A549 (cell line): Measurements from ENCODE around the gene PRDM15. TPM values are rescaled to one million over a fixed set of nuclear protein-coding genes. Genes with fewer than 3 reads are reported as not detected.

Experiments
- ATAC-seq, 2 experiments: fragments of 200-7000 bp in 1 of 2; fragments of >200 bp in 1 of 2; cut with Nextera tagmentation in 1 of 2; cut with Tn5 transposase in 1 of 2; 3 replicates each; pipeline versions ENCODE4 v1.8.0 to v1.9.1; 2018 to 2020; ENCODE audit warnings: mild to moderate bottlenecking in 1 of 2, moderate library complexity in 1 of 2
- CTCF ChIA-PET: fragments of 300-600 bp; sonication (Branson Sonifier 250); formaldehyde crosslinking; extraction: SDS; loops from one replicate; lab custom pipeline; 2021; ENCODE audit warnings: antibody characterized with exemption, inconsistent platforms; lab: Yijun Ruan, JAX
- POLR2A ChIA-PET: fragments of 350-600 bp; formaldehyde crosslinking; extraction: SDS; loops from one replicate; lab custom pipeline; 2021; ENCODE audit warnings: antibody characterized with exemption, inconsistent platforms; lab: Yijun Ruan, JAX
- DNase-seq, 2 experiments: peaks; one replicate each; pipeline versions ENCODE4 v3.0.0 to v3.0.0-alpha.2; 2011 to 2016; ENCODE audit warnings: low read depth in 1 of 2, low spot score in 1 of 2
- FAIRE-seq: peaks from 2 replicates; lab custom pipeline; 2011; peaks lifted over from hg19 to GRCh38; lab: Jason Lieb, UNC
- H3K27ac ChIP-seq, 2 experiments: fragments of >200 bp; sonication (Bioruptor Twin); formaldehyde crosslinking; 3 replicates each; pipeline ENCODE4 v1.5.1; 2016 to 2017
- H3K4me1 ChIP-seq: fragments of >200 bp; sonication (Bioruptor Twin); formaldehyde crosslinking; 3 replicates; pipeline ENCODE4 v1.6.1; 2016
- H3K4me2 ChIP-seq: fragments of >200 bp; sonication (Bioruptor Twin); formaldehyde crosslinking; 3 replicates; pipeline ENCODE4 v1.6.1; 2016
- H3K4me3 ChIP-seq: fragments of >200 bp; sonication (Bioruptor Twin); formaldehyde crosslinking; 3 replicates; pipeline ENCODE4 v1.5.1; 2016
- H3K9me3 ChIP-seq: fragments of >200 bp; sonication (Bioruptor Twin); formaldehyde crosslinking; 3 replicates; pipeline ENCODE4 v1.6.1; 2016
- CEBPB ChIP-seq, 2 experiments: fragments of >200 bp in 1 of 2; sonication (Bioruptor Twin) in 1 of 2; formaldehyde crosslinking in 1 of 2; IDR thresholded peaks; 2 replicates each; pipeline ENCODE4 v1.6.1; 2012 to 2016
- CHD4 ChIP-seq: fragments of 200-600 bp; sonication (generic); IDR thresholded peaks from 2 replicates; pipeline ENCODE4 v1.6.1; 2016; ENCODE audit warnings: antibody characterized with exemption, mild to moderate bottlenecking, borderline replicate concordance
- EHF ChIP-seq: fragments of 250-450 bp; sonication (Bioruptor Pico); IDR thresholded peaks from 2 replicates; pipeline ENCODE4 v1.5.0; 2020; ENCODE audit warnings: mild to moderate bottlenecking
- EHMT2 ChIP-seq: fragments of 200-600 bp; sonication (generic); IDR thresholded peaks from 2 replicates; pipeline ENCODE4 v1.6.1; 2016; ENCODE audit warnings: antibody characterized with exemption, low read depth, mild to moderate bottlenecking, moderate library complexity
- ESRRA ChIP-seq: fragments of 150-350 bp; IDR thresholded peaks from 2 replicates; pipeline ENCODE4 v1.6.1; 2014; ENCODE audit warnings: mild to moderate bottlenecking, low read length, borderline replicate concordance
- HES2 ChIP-seq: fragments of >200 bp; sonication (Bioruptor Twin); formaldehyde crosslinking; IDR thresholded peaks from 2 replicates; pipeline ENCODE4 v1.6.1; 2016
- HOXB5 ChIP-seq: fragments of 250-450 bp; sonication (Bioruptor Pico); IDR thresholded peaks from 2 replicates; pipeline ENCODE4 v1.5.0; 2020; ENCODE audit warnings: mild to moderate bottlenecking, moderate library complexity
- JUN ChIP-seq, 2 experiments: fragments of >200 bp; sonication (Bioruptor Twin); formaldehyde crosslinking; IDR thresholded peaks; 2 replicates in 1 of 2; 3 replicates in 1 of 2; pipeline ENCODE4 v1.6.1; 2016 to 2017
- KDM1A ChIP-seq: fragments of 200-600 bp; sonication (generic); IDR thresholded peaks from 2 replicates; pipeline ENCODE4 v1.6.1; 2016; ENCODE audit warnings: low read depth, mild to moderate bottlenecking
- KDM5A ChIP-seq: fragments of 200-600 bp; sonication (generic); IDR thresholded peaks from 2 replicates; pipeline ENCODE4 v1.6.1; 2016; ENCODE audit warnings: antibody characterized with exemption, mild to moderate bottlenecking
- MAX ChIP-seq: IDR thresholded peaks from 2 replicates; pipeline ENCODE4 v1.6.1; 2012
- PHF8 ChIP-seq: fragments of 200-600 bp; sonication (generic); IDR thresholded peaks from 2 replicates; pipeline ENCODE4 v1.6.1; 2016; ENCODE audit warnings: low read depth, mild to moderate bottlenecking, antibody characterized with exemption, moderate library complexity, borderline replicate concordance
- POLR2A ChIP-seq: IDR thresholded peaks from 2 replicates; pipeline ENCODE4 v1.6.1; 2012; ENCODE audit warnings: mild to moderate bottlenecking, low read length
- POLR2AphosphoS2 ChIP-seq: conservative IDR thresholded peaks from 2 replicates; pipeline ENCODE4 v1.6.1; 2012; ENCODE audit warnings: low read length, improper control_type of control experiment, inconsistent platforms
- RARB ChIP-seq: fragments of 250-450 bp; sonication (Bioruptor Pico); IDR thresholded peaks from 2 replicates; pipeline ENCODE4 v1.8.0; 2021; ENCODE audit warnings: mild to moderate bottlenecking, moderate library complexity
- RCOR1 ChIP-seq: fragments of 150-350 bp; IDR thresholded peaks from 2 replicates; pipeline ENCODE4 v1.6.1; 2014; ENCODE audit warnings: antibody characterized with exemption, low read length, low read depth
- RNF2 ChIP-seq: fragments of 200-600 bp; sonication (generic); IDR thresholded peaks from 2 replicates; pipeline ENCODE4 v1.6.1; 2016; ENCODE audit warnings: low read depth, mild to moderate bottlenecking, antibody characterized with exemption, moderate library complexity, borderline replicate concordance
- SMC3 ChIP-seq: fragments of >200 bp; sonication (Bioruptor Twin); formaldehyde crosslinking; IDR thresholded peaks from 3 replicates; pipeline ENCODE4 v1.6.1; 2018; ENCODE audit warnings: inconsistent platforms
- ZC3H11A ChIP-seq: fragments of 450-650 bp; IDR thresholded peaks from 2 replicates; pipeline ENCODE4 v1.6.1; 2014; ENCODE audit warnings: antibody characterized with exemption, mild to moderate bottlenecking
- ZFP36 ChIP-seq: fragments of 450-650 bp; IDR thresholded peaks from 2 replicates; pipeline ENCODE4 v1.6.1; 2014; ENCODE audit warnings: borderline replicate concordance; ENCODE audit not compliant: partially characterized antibody
- ZNF302 ChIP-seq: fragments of 250-450 bp; sonication (Bioruptor Pico); IDR thresholded peaks from 2 replicates; pipeline ENCODE4 v1.9.0; 2021; ENCODE audit warnings: inconsistent platforms, mild to moderate bottlenecking, moderate library complexity
- WGBS: methylation state at CpG from one replicate; pipeline ENCODE4 v1.1.6; 2017; ENCODE audit errors: missing lambda C conversion rate; 5-methylcytosine and 5-hydroxymethylcytosine counted together
- polyA plus RNA-seq, 4 experiments: library from polyadenylated mRNA; depleted of rRNA in 3 of 4; stranded (reverse); fragments of >200 nt; fragmentation: RNase III in 1 of 4; extraction: RNeasy Plus Mini Kit Qiagen cat#74134 plus additional on column Dnase treatment in 1 of 4; gene quantifications; 2 replicates in 3 of 4; 3 replicates in 1 of 4; pipeline ENCODE4 v1.2.3, GENCODE V29; 2011 to 2017
- TF ChIP-seq, protein P1 (sequence below): fragments of 150-350 bp; IDR thresholded peaks from 2 replicates; pipeline ENCODE4 v1.6.1; 2014; ENCODE audit warnings: low read depth, mild to moderate bottlenecking, low read length
- TF ChIP-seq, protein P2 (sequence below): IDR thresholded peaks from 2 replicates; pipeline ENCODE4 v1.6.1; 2012; ENCODE audit warnings: low read depth, borderline replicate concordance

Gene PRDM15
- polyA plus RNA-seq, 2 of the 4 experiments (the other 2 are of a cell fraction), result 4.5 to 6.1 TPM

- no peaks in the 10 kb centered on the region for H3K4me1 ChIP-seq
- CTCF ChIA-PET, result no interaction called here
- FAIRE-seq (no peak), DNase-seq (no peak), ATAC-seq (no peak)
- TF ChIP-seq, protein P1, sequence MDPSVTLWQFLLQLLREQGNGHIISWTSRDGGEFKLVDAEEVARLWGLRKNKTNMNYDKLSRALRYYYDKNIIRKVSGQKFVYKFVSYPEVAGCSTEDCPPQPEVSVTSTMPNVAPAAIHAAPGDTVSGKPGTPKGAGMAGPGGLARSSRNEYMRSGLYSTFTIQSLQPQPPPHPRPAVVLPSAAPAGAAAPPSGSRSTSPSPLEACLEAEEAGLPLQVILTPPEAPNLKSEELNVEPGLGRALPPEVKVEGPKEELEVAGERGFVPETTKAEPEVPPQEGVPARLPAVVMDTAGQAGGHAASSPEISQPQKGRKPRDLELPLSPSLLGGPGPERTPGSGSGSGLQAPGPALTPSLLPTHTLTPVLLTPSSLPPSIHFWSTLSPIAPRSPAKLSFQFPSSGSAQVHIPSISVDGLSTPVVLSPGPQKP, result no peak
- TF ChIP-seq KDM5A, result no peak
- TF ChIP-seq ESRRA, result no peak
- TF ChIP-seq HES2, result no peak
- no peak for TF ChIP-seq ZC3H11A
- TF ChIP-seq MAX, result no peak
- no peak for TF ChIP-seq ZNF302 (CRISPR knock-in tag)
- TF ChIP-seq HOXB5 (CRISPR knock-in tag), result no peak
- no peak for TF ChIP-seq ZFP36
- no peak for TF ChIP-seq RARB (CRISPR knock-in tag)
- no peak for TF ChIP-seq RCOR1
- TF ChIP-seq RNF2, result no peak
- TF ChIP-seq, protein P2, sequence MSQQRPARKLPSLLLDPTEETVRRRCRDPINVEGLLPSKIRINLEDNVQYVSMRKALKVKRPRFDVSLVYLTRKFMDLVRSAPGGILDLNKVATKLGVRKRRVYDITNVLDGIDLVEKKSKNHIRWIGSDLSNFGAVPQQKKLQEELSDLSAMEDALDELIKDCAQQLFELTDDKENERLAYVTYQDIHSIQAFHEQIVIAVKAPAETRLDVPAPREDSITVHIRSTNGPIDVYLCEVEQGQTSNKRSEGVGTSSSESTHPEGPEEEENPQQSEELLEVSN, result no peak
- no peak for TF ChIP-seq SMC3
- TF ChIP-seq EHMT2, result no peak
- TF ChIP-seq EHF, result no peak
- POLR2A ChIA-PET, result no interaction called here
- no peak overlapping the region for H3K4me2 ChIP-seq
- 86% methylated on average over 18 of the region's 19 CpGs for WGBS
- H3K4me3 ChIP-seq, result no peak overlapping the region
- no peak overlapping the region for H3K27ac ChIP-seq
- H3K9me3 ChIP-seq, result no peaks in the 10 kb centered on the region
Observed at GRCh38 chr21:41802684-41803083, 76.5 kb downstream of the PRDM15 start.

- Histone ChIP-seq H3K4me1 (no peaks in the 10 kb centered on the region), H3K4me2 (no peak overlapping the region), H3K4me3 (no peak overlapping the region), H3K27ac (no peak overlapping the region), H3K9me3 (no peaks in the 10 kb centered on the region)
- TF ChIP-seq POLR2AphosphoS2 (no peak), KDM1A (no peak), RCOR1 (no peak), PHF8 (no peak), CHD4 (no peak), POLR2A (no peak), JUN (IDR thresholded peaks at IDR 0.05) (no peak), CEBPB (IDR thresholded peaks at IDR 0.05) (no peak), SMC3 (no peak)
- TF ChIP-seq, protein P2, result no peak
- no peak for ATAC-seq
- 93% methylated on average over 5 of the region's 5 CpGs for WGBS
- ChIA-PET POLR2A (no interaction called here), CTCF (interaction anchor here (1.9 kb wide), 1 partner anchor 14 kb away, joined by 8 read pairs; no protein-coding TSS in a partner anchor)
- no peak for DNase-seq
- FAIRE-seq, result no peak
Observed at GRCh38 chr21:41802198-41802584, 77.0 kb downstream of the PRDM15 start.
